Measurements from ENCODE around the gene PFDN6. TPM values are rescaled to one million over a fixed set of nuclear protein-coding genes. Genes with fewer than 3 reads are reported as not detected.
A peak's percentile ranks its signal among the peaks of the same experiment; 100 is the strongest.

The PFDN6 gene
- total and polyA plus RNA-seq, 2 of the 13 experiments (the other 11 are each of a cell fraction or from before 2014, with no cell fraction given), result 75.5 to 87.0 TPM

GRCh38 chr6:33317419-33317668 lies 27.9 kb downstream of the PFDN6 start:
- intact Hi-C loops (cut with micrococcal nuclease; ENCODE audit: unreplicated experiment) (no loop called here), in situ Hi-C loops (cut with HindIII; ENCODE audit: extremely low pct_ligation_motif_present, low pct_unique_long_range_greater_than_20kb) (no loop called here)
- Histone ChIP-seq H3K4me1 (ENCODE audit: insufficient read depth, low read length) (peaks cover 56% of the 10 kb centered on the region), H4K20me1 (ENCODE audit: insufficient read depth, low read length) (peaks cover 3% of the 10 kb centered on the region; the same call in 1 of the 2 replicates), H3K36me3 (replicated peaks in 1 of 2; ENCODE audit: control insufficient read depth in 1 of 2, insufficient read depth in 2 of 2, low read length in 2 of 2) (peaks cover 5 to 31% of the 10 kb centered on the region in 2 experiments), H3K9ac (ENCODE audit: insufficient read depth, low read depth, low read length) (peak overlapping the region; percentile 72; the same call in 1 of the 2 replicates), H3K79me2 (ENCODE audit: insufficient read depth, low read length) (peaks cover 31% of the 10 kb centered on the region), H2AFZ (ENCODE audit: low read length) (no peak overlapping the region), H3K27me3 (ENCODE audit: control insufficient read depth in 1 of 2, insufficient read depth in 2 of 2, low read length in 2 of 2) (no peaks in the 10 kb centered on the region; a peak in 2 of 5 replicates), H3K4me3 (replicated peaks in 1 of 3; ENCODE audit: insufficient read depth in 1 of 3, low read depth in 2 of 3, low read length in 3 of 3) (peak overlapping the region; percentile 71 to 79 (median 73); a peak in 5 of 6 replicates), H3K9me3 (ENCODE audit: low read length) (no peaks in the 10 kb centered on the region), H3K4me2 (ENCODE audit: low read depth, low read length) (peak overlapping the region; percentile 72), H3K27ac (ENCODE audit: extremely low read length, insufficient read depth, low read length) (peak overlapping the region; percentile 82)
- TF ChIP-seq ZNF230 (CRISPR knock-in tag; IDR thresholded peaks at IDR 0.05) (0 out of 2 replicates have a peak, but pooled peaks have one; percentile 13), PATZ1 (CRISPR knock-in tag; IDR thresholded peaks at IDR 0.05) (0 out of 2 replicates have a peak, but pooled peaks have one; percentile 27), HNF4G (IDR thresholded peaks at IDR 0.05; ENCODE audit: borderline replicate concordance, low read depth, low read length) (no peak), HNF4G (CRISPR knock-in tag; IDR thresholded peaks at IDR 0.05; ENCODE audit: borderline replicate concordance, low read depth) (no peak), BRD4 (CRISPR knock-in tag; IDR thresholded peaks at IDR 0.05) (no peak), ZNF615 (CRISPR knock-in tag; IDR thresholded peaks at IDR 0.05; ENCODE audit: borderline replicate concordance) (no peak), ZNF24 (IDR thresholded peaks at IDR 0.05) (no peak), FOXK2 (IDR thresholded peaks at IDR 0.05) (no peak), SP1 (IDR thresholded peaks at IDR 0.05) (no peak), SP1 (CRISPR knock-in tag; IDR thresholded peaks at IDR 0.05) (no peak), PRDM15 (CRISPR knock-in tag; IDR thresholded peaks at IDR 0.05) (no peak), HCFC1 (IDR thresholded peaks at IDR 0.05; ENCODE audit: low read depth, low read length) (no peak), PRPF4 (IDR thresholded peaks at IDR 0.05; ENCODE audit: low read depth, low read length, poor library complexity, severe bottlenecking) (no peak)
- BruUV-seq (replicated peaks), result no TSS peak
- ChIA-PET CTCF (ENCODE audit: low intra/inter-chr PET ratio, low total read pairs) (no interaction called here), POLR2A (interaction anchor here (0.5 to 3.9 kb wide), 27 partner anchors 8 to 1122 kb away, joined by 3 to 57 read pairs (median 6); partner anchors contain the start of genes B3GALT4, CUTA, PFDN6 and PHF1)
- FAIRE-seq (no peak), ATAC-seq (no peak), DNase-seq (ENCODE audit: low spot score) (no peak)
- WGBS (ENCODE audit: low lambda C conversion rate), result 2% methylated on average over 27 of the region's 27 CpGs
